Body of pancreas (tissue), 4 donors: Measurements from ENCODE around the gene HCRT.

Experiments
- CTCF ChIP-seq, 7 experiments: fragments of 450-650 bp in 4 of 7; fragments of 200-600 bp in 3 of 7; sonication (generic) in 3 of 7; IDR thresholded peaks; one replicate each; pipeline ENCODE4 v1.5.1; 2016 to 2019; ENCODE audit warnings: antibody characterized with exemption in 7 of 7
- POLR2A ChIP-seq, 3 donors: fragments of 450-650 bp; IDR thresholded peaks; one replicate each; pipeline ENCODE4 v1.6.1; 2016; ENCODE audit warnings: antibody characterized with exemption in 3 of 3, mild to moderate bottlenecking in 2 of 3

- TF ChIP-seq CTCF (IDR thresholded peaks at IDR 0.05) (no peak), POLR2A (IDR thresholded peaks at IDR 0.05) (no peak)
These were observed 8.1 kb upstream of the HCRT start for GRCh38 chr17:42193216-42193968.
